GM06990 (cell line): ENCODE measurements around the gene TBX15.

ENCODE experiments used
- DNase-seq: peaks from one replicate; pipeline ENCODE4 v3.0.0-alpha.2; 2011; ENCODE audit not compliant: insufficient read length; ENCODE audit errors: extremely low read depth
- H3K27me3 ChIP-seq: replicated peaks from 2 replicates; pipeline ENCODE4 v1.6.0; 2011; ENCODE audit warnings: low read length; ENCODE audit not compliant: control insufficient read depth, insufficient read depth
- H3K36me3 ChIP-seq: 2 replicates; pipeline ENCODE4 v1.5.1; 2011; ENCODE audit warnings: low read length; ENCODE audit not compliant: control insufficient read depth, insufficient read depth
- H3K4me3 ChIP-seq: replicated peaks from 2 replicates; pipeline ENCODE4 v1.5.1; 2011; ENCODE audit warnings: low read depth, mild to moderate bottlenecking, control low read depth, low read length
- CTCF ChIP-seq: IDR thresholded peaks from 2 replicates; pipeline ENCODE4 v1.5.1; 2011; ENCODE audit warnings: low read length, control low read depth, mild to moderate bottlenecking, inconsistent platforms; ENCODE audit not compliant: insufficient read depth, poor library complexity, severe bottlenecking

The TBX15 gene

GRCh38 chr1:118989878-118990378 is 1.8 kb upstream of the TBX15 start:
- no peak overlapping the region for H3K4me3 ChIP-seq
- peaks cover 1% of the 10 kb centered on the region for H3K27me3 ChIP-seq

DNA sequence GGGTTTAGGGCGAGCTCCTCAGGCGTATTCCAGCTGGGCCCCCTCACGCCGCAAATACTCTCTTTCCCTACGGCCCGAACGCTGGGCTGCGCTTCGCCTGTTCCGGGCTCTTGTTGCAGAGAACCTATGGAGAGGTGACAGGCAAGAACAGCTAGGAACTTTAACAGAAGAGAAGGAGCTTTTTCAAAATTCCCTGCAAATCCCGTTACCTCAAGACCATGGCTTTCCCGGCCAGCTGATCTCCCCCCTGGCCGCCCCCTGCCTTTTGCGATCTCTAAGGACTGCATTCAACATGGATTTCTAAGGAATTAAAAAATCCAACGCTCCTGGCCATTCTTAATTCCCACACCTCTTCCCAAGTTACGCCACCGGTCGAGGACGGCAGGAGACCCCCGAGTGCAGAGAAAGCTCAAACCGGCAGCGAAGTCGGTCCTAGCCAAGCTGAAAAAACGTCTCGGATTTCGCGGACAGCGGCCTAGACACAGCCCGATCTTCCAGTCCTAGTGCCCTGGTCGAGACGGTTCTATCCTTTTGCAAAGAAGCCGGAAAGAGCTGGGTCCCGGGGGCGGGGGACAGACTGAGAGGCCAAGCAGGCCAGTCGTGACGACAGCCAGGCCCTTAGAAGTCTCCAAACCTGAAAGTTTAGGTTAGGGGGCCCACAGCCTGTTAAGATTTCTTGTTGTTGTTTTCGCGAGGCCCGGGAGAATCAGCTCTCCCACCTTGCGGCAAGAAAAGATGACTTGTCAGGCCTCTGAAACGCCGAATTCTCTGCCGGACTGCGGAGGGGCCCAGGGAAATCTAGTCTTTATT is 1.1 kb upstream of the TBX15 start:
- DNase-seq = no peak
- no peak for TF ChIP-seq CTCF
- H3K36me3 ChIP-seq = no peaks in the 10 kb centered on the region
- H3K4me3 ChIP-seq = no peak overlapping the region
- peaks cover 1% of the 10 kb centered on the region for H3K27me3 ChIP-seq

More at GRCh38 chr1:118989878-118990378, 1.8 kb upstream of the TBX15 start:
- H3K36me3 ChIP-seq = no peaks in the 10 kb centered on the region
- no peak for DNase-seq
- TF ChIP-seq CTCF = no peak

- H3K4me3 ChIP-seq = no peak overlapping the region
- H3K27me3 ChIP-seq = peaks cover 1% of the 10 kb centered on the region
- no peaks in the 10 kb centered on the region for H3K36me3 ChIP-seq
- TF ChIP-seq CTCF = no peak
- DNase-seq = no peak
Observed at GRCh38 chr1:118987468-118988185, 516 bp downstream of the TBX15 start.

- Histone ChIP-seq H3K27me3 (peaks cover 1% of the 10 kb centered on the region), H3K36me3 (no peaks in the 10 kb centered on the region), H3K4me3 (no peak overlapping the region)
- TF ChIP-seq CTCF = no peak
- no peak for DNase-seq
Observed at GRCh38 chr1:118986555-118987467, 1.3 kb downstream of the TBX15 start.
